GM18867 (cell line): Measurements from ENCODE around the gene DNAH17.
"Not testable (repeated sequence)": the region's sequence is repeated elsewhere in the genome, so short reads cannot be mapped to it uniquely, and the experiment has no call there.

ENCODE experiments used
- ATAC-seq: cut with Tn5 transposase; IDR thresholded peaks from one replicate; pipeline ENCODE4 v1.9.1; 2021; ENCODE audit warnings: mild to moderate bottlenecking, moderate library complexity; ENCODE audit not compliant: unreplicated experiment

DNAH17 gene

GRCh38 chr17:78525511-78526160 is 51.6 kb downstream of the DNAH17 start:
- no peak for ATAC-seq

- no peak for ATAC-seq
These were observed 52.2 kb downstream of the DNAH17 start for GRCh38 chr17:78524870-78525510.

- no peak for ATAC-seq
These were observed 53.1 kb downstream of the DNAH17 start for GRCh38 chr17:78523934-78524655.

GRCh38 chr17:78522031-78522809 is 55.0 kb downstream of the DNAH17 start:
- no peak for ATAC-seq

- no peak for ATAC-seq
These were observed 59.8 kb downstream of the DNAH17 start for GRCh38 chr17:78517421-78517820.

- ATAC-seq, result no peak
These were observed 61.7 kb downstream of the DNAH17 start for GRCh38 chr17:78515480-78515879.

- ATAC-seq, result no peak
These were observed 62.7 kb downstream of the DNAH17 start for GRCh38 chr17:78514521-78514920.

GRCh38 chr17:78512976-78513375 is 64.2 kb downstream of the DNAH17 start:
- ATAC-seq, result no peak

GRCh38 chr17:78510141-78511075 is 66.8 kb downstream of the DNAH17 start:
- ATAC-seq, result no peak

GRCh38 chr17:78507526-78507925 is 69.7 kb downstream of the DNAH17 start:
- ATAC-seq, result no peak

- no peak for ATAC-seq
These were observed 70.5 kb downstream of the DNAH17 start for GRCh38 chr17:78506454-78507309.

GRCh38 chr17:78504156-78504925 is 72.9 kb downstream of the DNAH17 start:
- ATAC-seq, result no peak

- not testable (repeated sequence) for ATAC-seq
These were observed 73.8 kb downstream of the DNAH17 start for GRCh38 chr17:78503388-78503787.

- ATAC-seq, result no peak
These were observed 74.5 kb downstream of the DNAH17 start for GRCh38 chr17:78502611-78503148.

- no peak for ATAC-seq
These were observed 75.8 kb downstream of the DNAH17 start for GRCh38 chr17:78501241-78502036.

GRCh38 chr17:78500806-78501205 is 76.4 kb downstream of the DNAH17 start:
- no peak for ATAC-seq

GRCh38 chr17:78499715-78500540 is 77.3 kb downstream of the DNAH17 start:
- no peak for ATAC-seq
